DND-41 (cell line): ENCODE data around the gene RPH3AL.

Experiments used
- EZH2 ChIP-seq: IDR thresholded peaks from 3 replicates; pipeline ENCODE4 v1.6.1; 2012; ENCODE audit warnings: borderline replicate concordance, low read depth, mild to moderate bottlenecking, moderate library complexity, low read length, inconsistent platforms; ENCODE audit not compliant: severe bottlenecking
- TF ChIP-seq, protein P1 (sequence below): IDR thresholded peaks from 2 replicates; pipeline ENCODE4 v1.5.1; 2012; ENCODE audit warnings: borderline replicate concordance, low read length, moderate library complexity, mild to moderate bottlenecking; ENCODE audit not compliant: poor library complexity, severe bottlenecking; ENCODE audit errors: extremely low read depth

DNA sequence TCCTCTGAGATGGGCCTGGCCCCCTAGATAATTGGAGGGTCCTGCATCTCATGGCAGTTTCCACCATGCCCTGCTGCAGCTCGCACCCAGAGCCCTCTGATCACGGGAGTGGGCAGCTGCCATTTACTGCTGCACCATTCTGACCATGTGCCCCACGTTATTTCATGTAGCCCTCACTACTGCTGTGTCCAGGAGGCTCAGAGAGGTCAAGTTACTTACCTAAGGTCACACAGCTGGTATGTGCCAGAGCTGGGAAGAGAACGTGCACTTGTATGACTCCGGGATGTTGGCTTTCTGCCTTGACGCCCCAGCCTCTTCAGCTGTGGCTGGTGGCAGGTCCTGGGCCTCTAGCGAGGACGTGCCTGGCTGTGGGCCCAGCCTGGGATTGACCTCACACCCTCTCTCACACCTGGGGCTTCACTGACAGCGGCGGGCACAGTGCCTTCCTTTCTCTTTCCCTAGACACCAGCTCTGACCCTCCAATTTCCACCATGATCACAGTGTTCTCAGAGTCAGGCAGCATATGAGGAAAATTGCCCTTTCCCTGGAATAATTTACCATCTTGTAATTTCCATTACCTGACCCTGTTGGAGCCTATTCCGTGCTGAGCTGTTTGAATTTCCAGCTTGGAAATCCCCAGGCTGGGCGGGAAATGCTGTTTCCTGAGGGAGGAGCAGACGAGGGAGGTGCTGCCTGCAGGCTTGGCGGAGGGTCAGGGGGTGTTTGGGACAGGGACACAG lies 152.6 kb downstream of the RPH3AL start:
- no peak for TF ChIP-seq EZH2
- TF ChIP-seq, protein P1, sequence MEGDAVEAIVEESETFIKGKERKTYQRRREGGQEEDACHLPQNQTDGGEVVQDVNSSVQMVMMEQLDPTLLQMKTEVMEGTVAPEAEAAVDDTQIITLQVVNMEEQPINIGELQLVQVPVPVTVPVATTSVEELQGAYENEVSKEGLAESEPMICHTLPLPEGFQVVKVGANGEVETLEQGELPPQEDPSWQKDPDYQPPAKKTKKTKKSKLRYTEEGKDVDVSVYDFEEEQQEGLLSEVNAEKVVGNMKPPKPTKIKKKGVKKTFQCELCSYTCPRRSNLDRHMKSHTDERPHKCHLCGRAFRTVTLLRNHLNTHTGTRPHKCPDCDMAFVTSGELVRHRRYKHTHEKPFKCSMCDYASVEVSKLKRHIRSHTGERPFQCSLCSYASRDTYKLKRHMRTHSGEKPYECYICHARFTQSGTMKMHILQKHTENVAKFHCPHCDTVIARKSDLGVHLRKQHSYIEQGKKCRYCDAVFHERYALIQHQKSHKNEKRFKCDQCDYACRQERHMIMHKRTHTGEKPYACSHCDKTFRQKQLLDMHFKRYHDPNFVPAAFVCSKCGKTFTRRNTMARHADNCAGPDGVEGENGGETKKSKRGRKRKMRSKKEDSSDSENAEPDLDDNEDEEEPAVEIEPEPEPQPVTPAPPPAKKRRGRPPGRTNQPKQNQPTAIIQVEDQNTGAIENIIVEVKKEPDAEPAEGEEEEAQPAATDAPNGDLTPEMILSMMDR, result no peak
